Hematopoietic multipotent progenitor cell treated with erythropoietin and hydrocortisone succinate and interleukin-3 and kit ligand, for 17 days (in vitro differentiated cells): ENCODE measurements around the gene AGBL1.

Source experiments
- DNase-seq: peaks from one replicate; pipeline ENCODE4 v3.0.0-alpha.2; 2015; ENCODE audit warnings: low spot score

AGBL1 gene

DNA sequence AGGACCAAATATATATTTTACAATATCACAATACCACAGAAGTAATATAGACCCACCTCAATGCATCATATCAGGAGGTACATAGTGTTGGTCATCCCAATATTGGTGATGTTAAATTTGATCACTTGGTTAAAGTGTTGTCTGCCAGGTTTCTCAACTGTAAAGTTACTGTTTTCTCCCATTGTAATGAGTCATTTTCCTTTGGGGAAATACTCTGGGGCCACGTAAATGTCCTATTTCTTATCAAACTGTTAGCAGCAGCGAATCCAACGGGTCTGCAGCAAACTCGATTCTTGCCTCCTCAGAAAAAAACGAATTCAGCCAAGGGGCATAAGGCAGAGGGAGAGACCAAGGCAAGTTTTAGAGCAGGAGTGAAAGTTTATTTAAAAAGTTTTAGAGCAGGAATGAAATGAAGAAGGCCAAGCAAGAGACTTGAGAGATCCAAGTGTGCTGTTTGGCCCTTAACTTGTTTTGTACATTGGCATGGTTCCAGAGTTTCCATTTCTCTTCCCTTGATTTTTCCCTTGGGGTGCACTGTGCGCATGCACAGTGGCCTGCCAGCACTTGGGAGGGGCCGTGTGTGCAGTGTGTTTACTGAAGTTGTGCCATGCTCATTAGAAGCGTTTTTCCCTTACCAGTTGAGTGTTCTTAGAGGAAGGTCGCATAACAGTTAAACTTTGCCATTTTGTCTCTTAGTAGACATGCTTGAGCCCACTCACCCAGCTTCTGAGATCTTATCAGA, 512.5 kb downstream of the AGBL1 start:
- no peak for DNase-seq

GRCh38 chr15:86595741-86596140, 516.1 kb downstream of the AGBL1 start:
- no peak for DNase-seq

- no peak for DNase-seq
Observed at GRCh38 chr15:86603466-86603865, 523.8 kb downstream of the AGBL1 start.

- DNase-seq = no peak
Observed at GRCh38 chr15:86608461-86609205, 529.0 kb downstream of the AGBL1 start.

- DNase-seq = no peak
Observed at GRCh38 chr15:86609275-86609674, 529.6 kb downstream of the AGBL1 start.

GRCh38 chr15:86610038-86610437, 530.4 kb downstream of the AGBL1 start:
- no peak for DNase-seq

DNA sequence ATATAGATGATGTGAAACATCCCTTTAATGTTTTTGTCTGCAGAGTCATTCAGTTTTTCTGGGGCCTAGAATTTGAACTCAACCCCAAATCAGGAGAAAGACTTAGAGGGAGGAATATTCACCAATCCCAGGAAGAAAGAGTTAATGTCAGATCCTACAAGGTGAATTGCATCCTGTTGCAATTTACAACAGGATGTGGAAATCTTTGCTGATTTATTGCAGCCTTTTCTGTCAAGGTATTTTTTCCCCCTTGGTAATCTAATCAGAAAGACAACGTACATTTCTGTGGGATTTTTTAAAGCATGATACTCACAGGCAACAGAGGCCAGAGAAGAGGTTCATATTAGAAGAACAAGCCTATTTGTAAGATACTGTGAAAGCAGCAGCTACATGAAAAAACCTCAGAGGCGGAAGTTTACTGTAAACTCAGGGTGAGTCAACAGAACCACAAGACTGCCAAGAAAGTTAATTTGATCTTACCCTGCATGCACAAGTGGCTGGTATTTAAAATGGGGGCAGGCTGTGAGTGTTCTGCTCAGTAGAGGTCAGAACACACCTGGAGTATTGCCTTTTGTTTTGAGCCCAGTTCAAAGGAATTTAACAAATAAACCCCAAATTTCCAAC, 531.9 kb downstream of the AGBL1 start:
- no peak for DNase-seq

DNA sequence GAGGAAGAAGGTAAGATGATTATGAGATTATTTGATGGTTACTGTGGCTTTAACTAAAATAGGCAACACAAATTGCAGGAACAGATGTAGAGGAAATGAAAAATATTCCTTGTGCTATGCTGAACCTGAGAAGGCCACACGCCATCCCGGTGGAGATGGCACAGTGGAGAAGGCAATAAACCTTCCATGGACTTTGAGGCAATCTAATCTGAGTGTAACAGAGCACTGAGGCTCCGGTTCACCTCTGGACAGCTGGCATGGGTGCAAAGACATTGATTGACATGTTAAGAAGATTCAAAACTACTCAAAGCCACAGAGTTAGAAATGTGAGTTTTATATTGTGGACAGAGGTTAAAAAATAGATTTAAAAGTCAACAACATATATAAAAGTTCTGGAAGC, 535.7 kb downstream of the AGBL1 start:
- DNase-seq = no peak

- DNase-seq = no peak
Observed at GRCh38 chr15:86615816-86616215, 536.1 kb downstream of the AGBL1 start.

DNA sequence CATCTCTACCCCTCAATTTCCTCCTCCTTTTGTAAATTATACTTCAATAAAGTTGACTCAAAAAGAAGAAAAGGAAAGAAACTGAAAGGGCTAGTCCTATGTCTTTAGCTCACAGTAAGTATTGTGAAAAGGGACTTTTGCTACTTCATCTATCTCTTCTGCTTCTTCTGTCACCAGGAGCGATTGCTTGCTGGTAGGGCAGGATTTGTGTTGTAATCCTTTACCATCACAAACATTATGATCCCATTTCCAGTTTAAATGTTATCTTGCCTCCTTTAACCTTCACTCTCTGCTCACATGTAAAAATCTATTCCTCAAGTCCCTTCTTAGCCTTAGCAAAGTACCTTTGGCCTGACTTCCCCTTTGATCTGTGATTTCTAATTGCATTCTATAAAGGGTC, 537.1 kb downstream of the AGBL1 start:
- no peak for DNase-seq

DNA sequence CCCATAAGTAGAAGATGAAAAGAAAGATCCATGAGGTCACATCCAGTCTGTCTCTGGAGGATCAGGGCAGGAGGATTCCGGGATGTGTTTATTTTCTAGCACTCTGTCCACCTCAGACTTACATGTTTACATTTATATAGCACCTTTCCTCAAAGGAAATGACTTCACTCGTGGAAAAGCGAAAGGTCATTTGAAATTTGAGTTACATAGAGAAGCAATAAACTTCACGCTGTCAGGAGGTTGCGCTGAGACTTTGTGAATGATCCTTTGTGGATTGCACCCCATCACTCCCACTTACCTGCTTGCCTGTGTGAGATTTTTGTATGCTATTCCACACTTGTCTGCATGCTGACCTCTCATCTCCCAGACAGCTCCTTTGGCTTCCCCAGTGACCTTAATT, 540.5 kb downstream of the AGBL1 start:
- no peak for DNase-seq

GRCh38 chr15:86620641-86621349, 541.1 kb downstream of the AGBL1 start:
- DNase-seq = no peak

DNA sequence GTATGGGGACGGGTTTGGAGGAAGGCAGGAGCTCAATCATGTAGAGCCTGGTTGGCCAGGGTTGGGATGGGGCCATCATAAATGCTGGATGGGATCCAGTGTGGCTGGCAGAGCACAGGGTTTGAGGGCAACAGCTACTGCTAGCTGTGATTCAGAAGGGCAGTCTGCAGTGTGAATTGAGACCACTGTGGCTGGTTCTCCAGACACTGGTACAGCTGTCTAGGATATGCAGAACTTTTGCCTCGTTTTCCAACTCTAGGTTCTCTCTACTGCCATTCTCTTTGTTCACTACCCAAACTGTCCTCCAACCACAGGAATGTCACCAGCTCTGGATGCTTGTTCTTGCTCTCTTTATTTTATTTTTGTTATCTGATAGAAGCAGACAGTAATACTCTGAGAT, 543.6 kb downstream of the AGBL1 start:
- no peak for DNase-seq

GRCh38 chr15:86624261-86625036, 544.8 kb downstream of the AGBL1 start:
- DNase-seq = no peak

DNA sequence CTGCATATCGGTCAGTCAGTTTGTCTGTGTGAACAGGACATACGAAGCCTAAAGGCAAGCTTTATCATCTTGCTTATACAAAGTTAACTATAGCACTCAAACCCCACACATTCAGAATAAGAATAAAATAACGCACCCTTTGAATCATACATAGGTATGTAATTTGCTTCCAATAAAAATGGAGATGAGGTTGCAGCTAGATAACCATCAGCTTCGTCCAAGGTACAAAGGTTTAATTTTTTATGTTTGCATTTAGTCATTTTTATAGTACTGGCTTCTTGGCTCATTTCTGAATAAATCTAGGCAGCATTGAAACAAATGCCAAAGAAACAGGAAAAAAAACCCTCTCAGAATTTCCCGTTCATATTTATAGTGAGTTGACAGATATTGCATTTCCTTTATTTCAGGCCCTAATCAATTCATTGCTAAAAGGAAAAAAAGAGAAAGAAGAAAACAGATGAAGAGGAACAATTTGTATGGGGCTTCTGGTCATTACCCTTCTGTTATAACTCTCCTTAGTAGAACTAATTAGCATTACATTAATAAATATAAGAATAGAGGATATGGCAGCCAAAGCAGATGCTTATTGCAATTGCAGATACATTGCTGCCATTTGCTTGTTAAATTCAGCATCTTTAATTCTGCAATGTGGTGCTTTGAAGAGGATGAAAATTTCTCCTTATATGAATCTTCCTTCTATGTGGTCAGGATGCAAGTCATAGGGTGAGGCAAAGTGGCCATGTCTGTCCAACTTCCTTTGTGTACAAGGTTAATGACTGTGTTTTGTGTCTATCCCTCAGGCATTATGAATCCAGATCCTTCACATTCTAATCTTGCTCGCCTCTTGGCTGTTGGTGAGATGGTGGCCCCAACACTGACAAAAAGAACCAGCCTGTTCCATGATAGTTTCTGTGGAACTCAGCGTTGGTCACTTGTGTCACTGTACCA, 550.0 kb downstream of the AGBL1 start:
- DNase-seq = no peak

DNA sequence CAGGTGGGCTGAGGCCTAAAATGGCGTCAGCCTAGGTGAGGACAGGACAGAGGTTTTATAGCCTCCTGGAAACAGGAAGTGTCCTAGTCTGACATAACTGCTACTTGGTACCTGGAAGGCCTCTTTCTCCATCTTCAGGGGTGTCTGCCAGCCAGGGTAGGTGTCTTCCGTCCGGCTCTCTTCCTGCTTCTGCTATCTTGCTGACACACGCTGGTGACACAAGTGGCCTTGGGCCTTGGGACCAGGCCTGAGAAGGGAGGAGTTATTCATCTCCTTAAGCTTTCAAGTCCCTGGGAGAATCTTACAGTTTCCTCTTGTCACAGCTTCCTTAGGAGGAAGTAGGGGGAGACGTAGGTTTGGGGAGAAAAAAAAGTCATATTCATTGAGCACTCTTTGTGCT, 551.3 kb downstream of the AGBL1 start:
- no peak for DNase-seq

GRCh38 chr15:86634146-86634545, 554.5 kb downstream of the AGBL1 start:
- DNase-seq = no peak

GRCh38 chr15:86634992-86635638, 555.4 kb downstream of the AGBL1 start:
- DNase-seq = no peak

- no peak for DNase-seq
Observed at GRCh38 chr15:86644339-86644738, 564.7 kb downstream of the AGBL1 start.

- DNase-seq = no peak
Observed at GRCh38 chr15:86645925-86646500, 566.3 kb downstream of the AGBL1 start.
